Activated CD4-positive, alpha-beta T cell treated with anti-CD3 and anti-CD28 coated beads for 24 hours (primary cell): ENCODE measurements around the gene KCTD5.
"Not testable (repeated sequence)": the region's sequence is repeated elsewhere in the genome, so short reads cannot be mapped to it uniquely, and the experiment has no call there.

Experiments
- DNase-seq, 2 donors: peaks; one replicate each; pipeline ENCODE4 v3.0.0-alpha.2; 2020; ENCODE audit warnings: low read depth in 2 of 2

The KCTD5 gene

GRCh38 chr16:2682209-2683021 is at the start of gene KCTD5:
TSS of gene KCTD5 (plus strand) at chr16:2682523. CDS start at chr16:2682549, 26 bp downstream.
- DNase-seq: peak; percentile 95

GRCh38 chr16:2639071-2639721 is 43.1 kb upstream of the KCTD5 start:
- peak; percentile 28 to 48 for DNase-seq

- DNase-seq: not testable (repeated sequence)
These were observed 42.6 kb upstream of the KCTD5 start for GRCh38 chr16:2639722-2640072.

GRCh38 chr16:2642561-2642960 is 39.8 kb upstream of the KCTD5 start:
- DNase-seq: not testable (repeated sequence)

- not testable (repeated sequence) for DNase-seq
These were observed 37.4 kb upstream of the KCTD5 start for GRCh38 chr16:2644754-2645453.

GRCh38 chr16:2651268-2651871 is 31.0 kb upstream of the KCTD5 start:
- not testable (repeated sequence) for DNase-seq

- not testable (repeated sequence) for DNase-seq
These were observed 28.4 kb upstream of the KCTD5 start for GRCh38 chr16:2653915-2654314.

GRCh38 chr16:2654949-2655348 is 27.4 kb upstream of the KCTD5 start:
- not testable (repeated sequence) for DNase-seq

- DNase-seq: no peak
These were observed 25.3 kb upstream of the KCTD5 start for GRCh38 chr16:2656985-2657384.

- not testable (repeated sequence) for DNase-seq
These were observed 24.5 kb upstream of the KCTD5 start for GRCh38 chr16:2657803-2658202.

GRCh38 chr16:2659560-2659959 is 22.8 kb upstream of the KCTD5 start:
- DNase-seq: not testable (repeated sequence)

GRCh38 chr16:2660014-2660662 is 22.2 kb upstream of the KCTD5 start:
- not testable (repeated sequence) for DNase-seq

GRCh38 chr16:2660755-2661373 is 21.5 kb upstream of the KCTD5 start:
- DNase-seq: not testable (repeated sequence)

GRCh38 chr16:2663553-2664546 is 18.5 kb upstream of the KCTD5 start:
- DNase-seq: peak in 1 of 2 donors; percentile 56

GRCh38 chr16:2664574-2664982 is 17.7 kb upstream of the KCTD5 start:
- no peak for DNase-seq

- not testable (repeated sequence) for DNase-seq
These were observed 15.7 kb upstream of the KCTD5 start for GRCh38 chr16:2666671-2667070.

GRCh38 chr16:2669587-2669986 is 12.7 kb upstream of the KCTD5 start:
- not testable (repeated sequence) for DNase-seq

GRCh38 chr16:2670017-2670416 is 12.3 kb upstream of the KCTD5 start:
- peak; percentile 54 for DNase-seq

GRCh38 chr16:2671193-2671592 is 11.1 kb upstream of the KCTD5 start:
- not testable (repeated sequence) for DNase-seq

GRCh38 chr16:2671741-2672140 is 10.6 kb upstream of the KCTD5 start:
- DNase-seq: no peak
